Heart left ventricle (tissue), 13 donors: ENCODE data around the gene FBXW8.

ENCODE experiments used
- CTCF ChIP-seq, 12 donors: fragments of 200-600 bp; sonication (generic) in 4 of 12; IDR thresholded peaks; one replicate each; pipeline versions ENCODE4 v1.5.0 to v1.8.0; 2018 to 2022; ENCODE audit warnings: antibody characterized with exemption in 12 of 12, mild to moderate bottlenecking in 5 of 12
- POLR2A ChIP-seq, 2 donors: fragments of 450-650 bp; IDR thresholded peaks; one replicate each; pipeline ENCODE4 v1.6.1; 2017; ENCODE audit warnings: antibody characterized with exemption in 2 of 2, mild to moderate bottlenecking in 2 of 2, moderate library complexity in 2 of 2
- donor health status: ischemic (EF 13 %, LVEDD 7.1; RV severe dilation, severe dysfunction).
- donor health status: DM: no; HTN: yes; CAD: no.
- donor health status: DM: no; HTN: no; CAD: no.
- donor health status: ischemic (EF 25% LVEDD 6.9; RV normal size, moderate dysfunction).
- donor health status: ischemic (EF 25% LVEDD 5.7; RV mildly dilated, moderate dysfunction).
- donor health status: ischemic (EF 35%, LVEDD 5.7; RV mildly dilated, moderate dysfunction).
- donor health status: nonischemic (EF 11% LVEDD 7.7; RV severe dilation, severe dysfunction).
- donor health status: DM: yes; HTN: yes; CAD: no.
- donor health status: PGD.
- donor health status: ischemic (EF 29% LVEDD 5.4; RV normal size, mild dysfunction).
- donor health status: nonischemic (EF 23%, LVEDD 6.1; RV moderate dilation, normal function).

GRCh38 chr12:116996093-116996492 is 85.3 kb downstream of the FBXW8 start:
- TF ChIP-seq CTCF (IDR thresholded peaks at IDR 0.05) (no peak), POLR2A (IDR thresholded peaks at IDR 0.05) (no peak)
